Stimulated activated CD8-positive, alpha-beta memory T cell treated with anti-CD3 and anti-CD28 coated beads, Interleukin-7, amount 100 ng/mL, for 1 hour (primary cell): ENCODE results near the gene MYO9B.
"Not testable (repeated sequence)": the region's sequence is repeated elsewhere in the genome, so short reads cannot be mapped to it uniquely, and the experiment has no call there.

Experiments used
- DNase-seq, 2 donors: peaks; one replicate each; pipeline ENCODE4 v3.0.0-alpha.2; 2020; ENCODE audit warnings: low read depth in 2 of 2

MYO9B gene

DNA sequence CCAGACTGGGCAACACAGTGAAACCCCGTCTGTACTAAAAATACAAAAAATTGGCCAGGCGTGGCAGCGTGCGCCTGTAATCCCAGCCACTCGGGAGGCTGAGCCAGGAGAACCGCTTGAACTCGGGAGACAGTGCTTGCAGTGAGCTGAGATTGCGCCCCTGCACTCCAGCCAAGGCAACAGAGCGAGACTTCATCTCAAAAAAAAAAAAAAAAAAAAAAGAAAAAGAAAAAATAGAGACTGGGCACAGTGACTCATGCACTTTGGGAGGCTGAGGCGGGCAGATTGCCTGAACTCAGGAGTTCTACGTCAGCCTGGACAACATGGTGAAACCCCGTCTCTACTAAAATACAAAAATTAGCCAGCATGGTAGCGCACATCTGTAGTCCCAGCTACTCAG is 69.2 kb downstream of the MYO9B start:
- DNase-seq, result not testable (repeated sequence)

DNA sequence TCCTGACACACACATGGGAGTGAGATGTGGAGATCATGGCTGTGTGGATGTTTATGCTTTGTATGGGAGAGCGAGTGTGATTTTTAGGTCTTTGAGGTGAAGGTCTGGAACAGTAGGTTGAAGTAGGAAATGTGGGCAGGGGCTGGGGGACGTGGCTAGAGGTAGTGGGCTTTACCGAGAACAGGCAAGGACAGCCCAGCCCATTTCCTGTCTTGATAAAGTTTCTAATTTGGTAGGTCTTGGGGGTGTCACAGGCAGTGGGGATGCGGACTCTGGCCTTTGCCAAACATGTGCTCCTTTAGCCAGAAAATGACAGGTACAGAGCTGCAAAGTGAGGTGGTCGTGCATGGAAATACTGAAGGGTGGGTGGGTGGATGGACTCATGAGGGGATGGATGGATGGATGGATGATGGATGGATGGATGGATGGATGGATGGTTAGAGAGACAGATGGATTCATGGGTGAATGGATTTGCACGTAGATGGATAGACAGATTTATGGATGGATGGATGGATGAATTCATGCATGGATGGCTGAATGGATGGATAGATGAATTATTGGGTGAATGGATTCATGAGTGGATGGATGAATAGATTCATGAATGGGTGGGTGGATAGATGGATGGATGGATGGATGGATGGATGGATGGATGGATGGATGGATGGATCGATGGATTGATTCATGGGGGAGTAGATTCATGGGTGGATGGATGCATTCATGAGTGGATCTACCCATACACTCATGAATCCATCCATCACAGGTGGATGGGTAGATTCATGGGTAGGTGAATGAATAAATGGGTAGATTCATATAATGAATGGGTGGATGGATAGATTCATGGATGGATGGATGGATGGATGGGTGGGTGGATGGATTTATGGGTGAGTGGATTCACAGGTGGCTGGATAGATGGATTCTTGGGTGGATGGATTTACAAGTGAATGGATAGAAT is 70.2 kb downstream of the MYO9B start:
- DNase-seq, result no peak

DNA sequence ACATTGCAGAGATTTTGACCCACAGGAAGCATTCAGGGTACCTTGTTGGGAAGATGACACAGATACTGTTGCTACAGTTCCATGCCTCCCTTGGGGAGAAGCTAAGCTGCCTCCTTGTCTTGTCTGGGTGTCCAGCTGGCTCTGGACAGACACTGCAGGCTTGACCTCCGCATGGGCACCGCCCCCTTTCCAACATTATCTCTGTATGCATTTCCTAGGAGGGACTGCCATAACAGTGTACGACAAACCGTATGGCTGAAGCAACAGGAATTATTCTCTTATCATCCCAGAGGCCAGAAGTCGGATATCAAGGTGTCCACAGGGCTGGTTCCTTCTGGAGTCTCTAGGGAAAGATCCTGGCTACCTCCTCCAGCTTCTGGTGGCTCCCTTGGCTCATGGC is 72.6 kb downstream of the MYO9B start:
- no peak for DNase-seq

DNA sequence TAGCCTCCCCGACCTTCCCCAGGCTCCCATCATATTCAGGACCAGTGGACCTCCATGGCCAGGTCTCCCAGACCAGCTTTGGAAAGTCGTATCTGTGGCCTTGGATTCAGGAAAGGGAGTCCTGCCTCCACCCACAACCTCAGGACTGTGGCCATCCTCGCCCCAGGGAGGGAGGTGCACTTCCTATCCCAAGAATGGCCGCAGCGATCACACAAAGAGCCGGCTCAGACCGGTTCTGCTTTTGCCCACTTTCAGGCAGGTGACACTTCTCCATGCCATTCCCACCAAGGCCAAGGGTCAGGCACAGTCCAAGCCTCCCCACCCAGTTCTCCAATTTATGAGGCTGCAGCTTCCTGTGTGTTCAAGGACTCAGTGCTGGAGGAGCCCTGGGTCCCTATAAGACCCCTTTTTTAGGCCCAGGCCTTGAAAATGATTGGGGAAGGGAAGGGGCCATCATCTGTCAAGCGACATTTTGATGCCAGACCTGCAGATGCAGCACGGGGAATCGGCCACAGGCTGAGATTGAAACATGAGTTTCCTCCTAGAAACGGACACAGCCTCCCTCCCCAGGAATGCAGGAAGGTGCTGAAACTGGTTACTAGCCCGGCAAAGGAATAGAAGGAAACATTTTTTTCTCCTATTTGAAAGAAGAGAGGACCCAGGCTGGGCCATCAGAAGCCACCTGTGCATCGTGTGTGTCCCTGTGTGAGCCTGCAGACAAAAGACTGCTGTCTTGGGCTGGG is 74.0 kb downstream of the MYO9B start:
- no peak for DNase-seq

DNA sequence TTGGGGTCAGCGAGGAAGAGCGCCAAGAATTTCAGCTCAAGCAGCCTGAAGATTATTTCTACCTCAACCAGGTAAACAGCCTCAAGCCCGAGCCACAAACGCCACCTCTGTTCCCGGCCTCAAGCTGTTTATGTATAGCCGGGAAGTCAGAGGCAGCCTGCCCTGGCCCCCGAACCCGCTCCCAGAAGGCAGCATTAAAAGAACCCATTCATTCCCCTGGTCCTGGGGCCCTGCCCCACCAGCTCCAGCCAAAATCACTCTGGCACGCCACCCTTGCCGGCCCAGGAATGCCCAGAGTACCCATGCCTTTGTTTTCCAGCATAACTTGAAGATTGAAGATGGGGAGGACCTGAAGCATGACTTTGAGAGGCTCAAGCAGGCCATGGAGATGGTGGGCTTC is 78.4 kb downstream of the MYO9B start:
- DNase-seq, result no peak

DNA sequence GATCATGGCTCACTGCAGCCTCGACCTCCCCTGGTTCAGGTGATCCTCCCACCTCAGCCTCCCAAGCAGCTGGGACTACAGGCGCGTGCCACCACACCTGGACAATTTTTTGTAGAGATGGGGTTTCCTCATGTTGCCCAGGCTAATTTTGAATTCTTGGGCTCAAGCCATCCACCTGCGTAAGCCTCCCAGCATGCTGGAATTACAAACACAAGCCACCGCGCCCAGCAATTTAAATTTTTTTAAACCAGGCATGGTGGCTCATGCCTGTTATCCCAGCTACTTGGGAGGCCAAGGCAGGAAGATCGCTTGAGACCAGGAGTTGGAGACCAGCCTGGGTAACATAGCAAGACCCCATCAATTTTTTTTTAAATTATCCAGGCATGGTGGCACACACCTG is 79.7 kb downstream of the MYO9B start:
- DNase-seq, result no peak

DNA sequence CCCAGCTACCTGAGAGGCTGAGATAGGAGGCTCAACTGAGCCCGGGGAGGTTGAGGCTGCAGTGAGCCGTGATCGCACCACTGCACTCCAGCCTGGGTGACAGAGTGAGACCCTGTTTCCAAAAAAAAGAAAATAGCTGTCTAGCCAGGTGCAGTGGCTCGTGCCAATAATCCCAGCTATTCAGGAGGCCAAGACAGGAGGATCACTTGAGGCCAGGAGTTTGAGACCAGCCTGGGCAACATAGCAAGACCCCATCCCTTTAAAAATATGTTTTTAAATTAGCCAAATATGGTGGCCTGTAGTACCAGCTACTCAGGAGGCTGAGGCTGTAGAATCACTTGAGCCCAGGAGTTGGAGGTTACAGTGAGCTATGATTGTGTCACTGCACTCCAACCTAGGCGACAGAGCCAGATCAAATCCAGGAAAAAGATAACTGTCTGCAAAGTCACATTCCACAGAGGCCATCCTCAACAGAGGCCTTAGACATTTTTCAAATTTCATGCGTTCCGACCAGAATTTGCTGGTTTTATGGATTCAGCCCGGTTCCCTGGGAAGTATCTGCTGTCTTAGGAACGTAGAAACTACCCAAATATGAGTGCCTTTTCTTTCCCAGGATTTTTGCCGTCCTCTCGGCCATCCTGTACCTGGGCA is 80.8 kb downstream of the MYO9B start:
- no peak for DNase-seq

DNA sequence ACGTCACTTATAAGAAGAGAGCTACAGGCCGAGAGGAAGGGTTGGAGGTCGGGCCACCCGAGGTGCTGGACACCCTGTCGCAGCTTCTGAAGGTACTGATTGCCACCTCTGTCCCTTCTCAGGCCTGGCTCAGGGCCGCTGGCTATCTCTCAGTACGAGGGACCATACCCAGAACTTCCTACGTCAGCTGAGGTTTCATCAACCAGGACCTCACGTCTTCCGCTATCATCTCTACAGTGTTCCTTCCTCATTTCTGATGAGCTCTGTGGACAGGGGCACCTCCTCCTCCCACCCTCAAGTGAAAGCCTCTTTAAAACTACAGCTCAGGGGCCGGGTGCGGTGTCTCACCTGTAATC is 81.3 kb downstream of the MYO9B start:
- DNase-seq, result no peak

DNA sequence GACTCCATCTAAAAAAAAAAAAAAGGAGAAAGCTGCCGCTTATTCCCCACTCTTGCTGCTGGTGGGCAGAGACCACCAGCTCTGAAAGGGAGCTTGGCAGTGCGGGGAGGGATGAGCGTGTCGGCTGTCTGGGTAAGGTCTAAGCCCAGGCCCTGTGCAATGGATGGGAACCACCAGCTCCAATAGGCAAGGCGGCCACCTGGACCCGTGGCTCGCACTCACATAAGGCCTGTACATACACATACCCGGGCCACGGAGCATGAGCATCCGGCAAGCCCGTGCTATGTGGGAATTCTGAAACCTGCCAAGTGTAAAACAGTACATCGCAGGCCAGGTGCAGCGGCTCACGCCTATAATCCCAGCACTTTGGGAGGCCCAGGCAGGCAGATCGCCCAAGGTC is 83.0 kb downstream of the MYO9B start:
- DNase-seq, result no peak

DNA sequence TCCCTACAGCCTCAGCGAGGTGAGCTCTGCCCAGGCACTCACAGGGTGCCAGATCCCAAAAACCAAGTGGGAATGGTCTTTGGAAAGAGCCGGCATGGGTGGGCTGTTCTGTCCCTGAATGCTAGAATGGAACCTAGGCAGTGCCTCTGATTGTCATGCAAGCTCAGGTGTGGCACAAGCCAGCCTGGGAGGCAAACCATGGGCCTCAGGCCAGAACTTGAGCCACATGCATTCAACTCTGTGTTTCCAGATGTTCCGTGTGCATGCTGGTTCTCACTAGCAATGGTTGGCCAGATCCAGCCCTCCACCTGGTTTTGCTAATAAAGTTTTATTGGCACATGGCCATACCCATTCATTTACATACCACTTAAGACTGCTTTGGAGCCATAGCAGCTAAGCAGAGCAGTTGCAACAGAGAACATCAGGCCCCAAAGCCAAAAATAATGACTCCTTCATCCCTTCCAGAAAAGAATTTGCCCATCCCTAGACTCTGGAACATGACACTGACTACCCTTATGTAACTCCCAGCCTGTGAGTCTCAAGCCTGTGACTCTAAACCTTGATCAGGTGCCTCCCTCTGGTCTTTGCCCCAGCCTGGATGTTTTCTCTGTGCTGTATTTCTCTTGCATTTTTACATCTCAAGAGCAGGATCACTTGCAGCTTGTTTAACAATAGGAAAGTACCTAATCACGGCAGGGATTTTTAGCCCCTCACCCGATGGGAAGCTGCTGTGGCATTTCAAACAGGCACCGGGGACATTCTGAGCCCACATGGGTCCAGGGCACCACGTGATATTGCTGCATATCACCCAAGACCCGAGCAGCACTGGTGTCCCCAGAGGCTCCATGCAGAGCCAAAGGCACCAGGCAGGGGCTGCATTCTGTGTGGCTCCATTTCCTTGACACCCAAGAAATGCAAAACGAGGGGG is 84.2 kb downstream of the MYO9B start:
- no peak for DNase-seq

DNA sequence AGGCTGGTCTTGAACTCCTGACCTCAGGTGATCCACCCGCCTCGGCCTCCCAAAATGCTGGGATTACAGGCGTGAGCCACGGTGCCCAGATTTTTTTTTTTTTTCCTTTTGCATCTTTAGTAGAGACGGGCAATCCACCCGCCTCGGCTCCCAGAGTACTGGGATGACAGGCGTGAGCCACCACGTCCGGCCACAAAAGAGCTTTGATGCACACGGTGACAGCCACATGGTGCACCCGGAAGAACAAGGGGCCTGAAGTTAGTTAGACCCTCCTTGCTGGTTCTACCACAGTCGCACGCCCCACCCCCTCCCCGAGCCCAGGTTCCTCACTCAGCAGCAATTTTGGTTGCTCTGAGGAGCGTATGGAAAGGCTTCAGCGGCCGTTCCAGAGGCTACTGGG is 85.3 kb downstream of the MYO9B start:
- no peak for DNase-seq

DNA sequence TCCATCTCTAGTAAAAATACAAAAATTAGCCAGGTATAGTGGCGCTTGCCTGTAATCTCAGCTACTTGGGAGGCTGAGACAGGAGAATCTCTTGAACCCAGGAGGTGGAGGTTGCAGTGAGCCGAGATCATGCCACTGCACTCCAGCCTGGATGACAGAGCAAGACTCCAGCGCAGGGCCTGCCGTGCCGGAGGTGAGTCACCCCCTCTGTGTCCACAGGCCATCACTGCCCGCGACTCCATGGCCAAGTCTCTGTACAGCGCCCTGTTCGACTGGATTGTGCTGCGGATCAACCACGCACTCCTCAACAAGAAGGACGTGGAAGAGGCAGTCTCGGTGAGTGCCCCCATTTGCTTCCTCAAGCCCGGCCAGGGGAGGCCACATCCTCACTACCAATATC is 86.6 kb downstream of the MYO9B start:
- not testable (repeated sequence) for DNase-seq

DNA sequence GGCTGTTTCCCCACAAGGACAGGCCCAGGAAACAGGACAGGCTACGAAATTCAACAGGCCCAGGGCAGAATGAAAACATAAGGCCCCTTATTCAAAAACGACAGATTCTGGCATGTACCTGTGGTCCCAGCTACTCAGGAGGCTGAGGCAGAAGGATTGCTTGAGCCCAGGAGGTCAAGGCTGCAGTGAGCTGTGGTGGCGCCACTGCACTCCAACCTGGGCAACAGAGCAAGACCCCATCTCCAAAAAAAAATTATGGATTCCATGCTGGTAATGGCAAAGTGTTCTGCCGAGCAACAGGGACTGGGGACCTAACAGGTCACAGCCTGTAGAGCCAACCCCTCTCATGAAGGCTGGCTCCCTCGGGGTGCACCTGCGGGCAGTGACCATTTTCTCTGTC is 87.0 kb downstream of the MYO9B start:
- no peak for DNase-seq

DNA sequence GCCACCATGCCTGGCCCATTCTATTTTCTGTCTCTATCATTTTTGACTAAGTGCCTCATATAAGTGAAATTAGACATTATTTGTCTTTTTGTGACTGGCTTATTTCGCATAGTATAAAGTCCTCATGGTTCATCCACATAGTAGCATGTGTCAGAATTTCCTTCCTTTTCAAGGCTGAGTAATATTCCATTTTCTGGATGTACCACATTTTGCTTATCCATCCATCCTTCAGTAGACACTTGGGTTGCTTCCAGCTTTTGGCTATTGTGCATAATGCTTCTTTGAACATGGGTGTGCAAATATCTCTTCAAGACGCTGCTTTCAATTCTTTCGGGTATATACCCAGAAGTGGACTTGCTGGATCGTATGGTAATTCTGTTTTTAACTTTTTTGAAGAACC is 88.1 kb downstream of the MYO9B start:
- DNase-seq, result no peak

DNA sequence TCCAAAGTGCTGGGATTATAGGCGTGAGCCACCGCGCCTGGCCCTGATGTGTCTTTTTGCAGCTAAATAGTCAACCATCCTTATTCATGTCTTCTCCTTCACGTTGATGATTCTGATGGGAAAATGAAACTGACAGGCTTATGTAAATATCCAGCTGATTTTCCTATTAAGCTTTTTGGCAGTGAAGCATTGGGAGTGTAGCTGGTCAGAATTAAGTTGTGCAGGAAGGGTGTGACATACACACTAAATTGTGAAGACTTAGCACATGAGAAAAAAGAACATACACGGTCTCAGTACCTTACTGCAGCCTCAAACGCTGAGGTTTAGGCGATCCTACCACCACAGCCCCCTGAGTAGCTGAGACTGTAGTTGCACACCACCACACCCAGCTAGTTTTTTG is 89.1 kb downstream of the MYO9B start:
- DNase-seq, result no peak

DNA sequence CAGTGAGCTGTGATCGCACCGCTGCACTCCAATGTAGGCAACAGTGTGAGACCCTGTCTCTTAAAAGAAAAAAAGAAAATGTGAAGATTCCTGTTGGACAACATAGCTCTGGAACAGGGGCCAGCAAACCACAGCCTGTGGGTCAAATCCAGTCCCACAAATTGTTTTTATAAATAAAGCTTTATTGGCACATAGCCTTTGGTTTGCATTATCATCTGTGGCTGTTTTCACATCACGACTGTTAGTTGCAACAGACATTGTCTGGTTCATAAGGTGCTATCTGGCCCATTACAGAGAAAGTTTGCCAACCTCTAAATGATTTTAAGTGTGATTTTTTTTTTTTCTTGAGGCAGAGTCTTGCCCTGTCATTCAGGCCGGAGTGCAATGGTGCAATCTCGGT is 90.1 kb downstream of the MYO9B start:
- no peak for DNase-seq

DNA sequence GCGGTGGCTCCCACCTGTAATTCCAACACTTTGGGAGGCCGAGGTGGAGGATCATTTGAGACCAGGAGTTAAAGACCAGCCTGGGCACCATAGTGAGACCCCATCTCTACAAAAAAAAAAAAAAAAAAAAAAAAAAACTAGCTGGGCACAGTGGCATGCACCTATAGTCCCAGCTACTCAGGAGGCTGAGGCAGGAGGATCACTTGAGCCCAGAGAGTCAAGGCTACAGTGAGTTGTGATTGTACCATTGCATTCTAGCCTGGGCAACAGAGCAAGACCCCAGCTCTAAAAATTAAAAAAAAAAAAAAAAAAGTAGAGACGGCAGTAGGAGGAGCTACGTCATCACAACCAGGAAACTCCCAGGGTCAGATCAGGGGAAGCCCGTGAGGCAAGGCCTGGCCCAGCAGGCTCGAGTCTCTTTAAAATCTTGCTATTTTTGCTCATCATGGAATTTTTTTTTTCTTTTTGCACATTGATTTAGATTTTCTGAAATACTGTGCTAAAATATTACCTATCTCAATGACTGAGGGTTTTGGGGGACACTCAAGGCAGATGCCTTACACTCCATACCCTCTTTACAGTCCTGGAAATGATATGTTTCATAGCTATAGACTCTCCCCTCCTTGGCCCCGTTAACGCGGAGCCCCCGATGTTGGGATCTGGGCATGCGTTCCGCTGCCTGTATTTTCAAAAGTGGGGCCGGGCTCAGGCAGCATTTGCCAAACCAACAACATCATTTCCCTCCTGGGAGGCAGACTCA is 95.1 kb downstream of the MYO9B start:
- DNase-seq, result no peak

DNA sequence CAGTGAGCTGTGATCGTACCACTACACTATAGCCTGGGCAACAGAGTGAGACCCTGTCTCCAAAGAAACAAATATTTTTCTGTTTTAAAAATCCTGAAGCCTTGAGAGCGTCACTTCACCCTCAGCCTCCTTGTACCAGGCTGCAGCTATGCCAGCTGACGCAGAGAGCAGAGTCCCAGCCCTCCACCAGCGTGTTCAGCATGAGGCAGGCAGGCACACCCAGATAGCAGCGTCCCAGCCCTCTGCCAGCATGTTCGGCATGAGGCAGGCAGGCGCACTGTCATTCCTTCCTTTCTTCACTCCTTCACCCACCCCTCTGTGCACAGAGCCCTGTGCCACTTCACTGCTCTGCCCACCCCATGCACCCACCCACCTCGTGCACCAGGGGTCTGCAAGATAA is 96.3 kb downstream of the MYO9B start:
- no peak for DNase-seq

DNA sequence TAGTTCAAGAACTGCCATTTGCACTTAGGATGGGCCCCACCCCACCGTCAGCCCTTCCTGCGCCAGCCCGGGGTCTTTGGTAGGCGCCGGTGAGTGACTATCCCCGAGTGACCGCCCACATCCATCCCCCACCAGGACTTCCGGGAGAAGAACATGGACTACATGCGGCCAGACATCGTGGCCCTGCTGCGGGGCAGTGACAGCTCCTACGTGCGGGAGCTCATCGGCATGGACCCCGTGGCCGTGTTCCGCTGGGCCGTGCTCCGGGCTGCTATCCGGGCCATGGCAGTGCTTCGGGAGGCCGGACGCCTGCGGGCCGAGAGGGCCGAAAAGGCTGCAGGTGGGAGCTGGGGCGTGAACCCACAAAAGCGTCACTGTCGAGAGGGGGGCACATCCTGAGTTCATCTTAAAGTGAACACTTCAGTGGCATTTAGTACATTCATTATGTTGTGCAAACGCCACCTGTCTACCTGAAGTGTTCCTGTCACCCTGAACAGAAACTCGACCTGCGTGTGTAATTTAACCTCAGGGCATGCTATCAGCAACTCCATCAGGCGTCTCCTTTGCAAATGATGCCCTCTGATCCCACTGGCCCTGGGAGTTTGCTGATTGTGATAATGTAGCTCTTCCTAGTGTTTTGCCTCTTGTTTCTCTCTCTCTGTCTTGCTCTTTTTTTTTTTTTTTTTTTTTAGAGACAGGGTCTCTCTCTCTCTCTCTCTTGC is 97.2 kb downstream of the MYO9B start:
- no peak for DNase-seq

DNA sequence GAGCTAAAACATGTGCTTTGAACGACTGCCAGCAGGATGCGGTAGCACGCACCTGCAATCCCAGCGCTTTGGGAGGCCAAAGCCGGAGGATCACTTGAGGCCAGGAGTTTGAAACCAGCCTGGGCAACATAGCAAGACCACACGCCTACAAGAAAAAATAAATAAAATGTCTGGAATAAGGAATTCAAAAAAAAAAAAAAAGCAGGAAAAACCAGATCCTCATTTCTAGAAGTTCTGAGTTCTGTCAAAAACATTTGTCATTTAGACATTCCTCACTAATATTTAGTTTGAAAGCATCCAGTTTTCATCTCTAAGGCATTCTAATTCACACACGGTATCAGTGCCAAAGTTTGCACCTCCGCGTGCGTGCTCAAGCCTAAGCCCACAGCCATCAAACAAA is 102.7 kb downstream of the MYO9B start:
- DNase-seq, result no peak
